NCI-H128 (cell line): ENCODE data around the gene PLPP7.
"Not testable (repeated sequence)": the region's sequence is repeated elsewhere in the genome, so short reads cannot be mapped to it uniquely, and the experiment has no call there.

Experiments
- DNase-seq: peaks from one replicate; lab custom pipeline; 2025; ENCODE audit not compliant: unreplicated experiment; lab: John Stamatoyannopoulos, UW

PLPP7 gene

GRCh38 chr9:131330814-131331600 is 41.5 kb downstream of the PLPP7 start:
- DNase-seq = no peak

GRCh38 chr9:131331996-131332395 is 42.5 kb downstream of the PLPP7 start:
- DNase-seq = not testable (repeated sequence)

- no peak for DNase-seq
Measured at GRCh38 chr9:131333771-131334628, 44.5 kb downstream of the PLPP7 start.

- DNase-seq = no peak
Measured at GRCh38 chr9:131334629-131335367, 45.3 kb downstream of the PLPP7 start.

GRCh38 chr9:131335368-131335755 is 45.8 kb downstream of the PLPP7 start:
- DNase-seq = no peak

- DNase-seq = no peak
Measured at GRCh38 chr9:131337131-131337848, 47.8 kb downstream of the PLPP7 start.

GRCh38 chr9:131339212-131339611 is 49.7 kb downstream of the PLPP7 start:
- not testable (repeated sequence) for DNase-seq

- not testable (repeated sequence) for DNase-seq
Measured at GRCh38 chr9:131344931-131345535, 55.5 kb downstream of the PLPP7 start.

- DNase-seq = no peak
Measured at GRCh38 chr9:131346559-131346958, 57.0 kb downstream of the PLPP7 start.

- DNase-seq = no peak
Measured at GRCh38 chr9:131347376-131348020, 58.0 kb downstream of the PLPP7 start.

- no peak for DNase-seq
Measured at GRCh38 chr9:131348631-131349521, 59.4 kb downstream of the PLPP7 start.

- no peak for DNase-seq
Measured at GRCh38 chr9:131349522-131349880, 60.0 kb downstream of the PLPP7 start.

- peak; percentile 60 for DNase-seq
Measured at GRCh38 chr9:131349881-131350563, 60.5 kb downstream of the PLPP7 start.

GRCh38 chr9:131356479-131356878 is 67.0 kb downstream of the PLPP7 start:
- DNase-seq = not testable (repeated sequence)

GRCh38 chr9:131358556-131358955 is 69.0 kb downstream of the PLPP7 start:
- no peak for DNase-seq
